WERI-Rb-1 (cell line): Measurements from ENCODE around the gene C10orf67.

ENCODE experiments used
- DNase-seq: peaks from one replicate; pipeline ENCODE4 v3.0.0-alpha.2; 2020
- H3K27ac ChIP-seq: fragments of 250-450 bp; sonication (Bioruptor Pico); 2 replicates; pipeline ENCODE4 v1.5.1; 2020; ENCODE audit warnings: mild to moderate bottlenecking, moderate library complexity
- H3K27me3 ChIP-seq: fragments of 250-450 bp; sonication (Bioruptor Pico); 2 replicates; pipeline ENCODE4 v1.5.1; 2021; ENCODE audit warnings: mild to moderate bottlenecking, low read depth, moderate library complexity; ENCODE audit not compliant: insufficient read depth, severe bottlenecking
- H3K36me3 ChIP-seq: fragments of 250-450 bp; sonication (Bioruptor Pico); 2 replicates; pipeline ENCODE4 v1.5.1; 2020; ENCODE audit warnings: mild to moderate bottlenecking, moderate library complexity
- H3K4me3 ChIP-seq: 2 replicates; pipeline ENCODE4 v1.5.1; 2011; ENCODE audit warnings: low read depth, mild to moderate bottlenecking, control low read depth, low read length
- H3K9me3 ChIP-seq: fragments of 250-450 bp; sonication (Bioruptor Pico); 2 replicates; pipeline ENCODE4 v1.5.1; 2021; ENCODE audit warnings: mild to moderate bottlenecking, moderate library complexity; ENCODE audit not compliant: severe bottlenecking
- CTCF ChIP-seq: IDR thresholded peaks from 2 replicates; pipeline ENCODE4 v1.5.1; 2011; ENCODE audit warnings: low read depth, mild to moderate bottlenecking, control low read depth, inconsistent platforms, low read length

The C10orf67 gene

DNA sequence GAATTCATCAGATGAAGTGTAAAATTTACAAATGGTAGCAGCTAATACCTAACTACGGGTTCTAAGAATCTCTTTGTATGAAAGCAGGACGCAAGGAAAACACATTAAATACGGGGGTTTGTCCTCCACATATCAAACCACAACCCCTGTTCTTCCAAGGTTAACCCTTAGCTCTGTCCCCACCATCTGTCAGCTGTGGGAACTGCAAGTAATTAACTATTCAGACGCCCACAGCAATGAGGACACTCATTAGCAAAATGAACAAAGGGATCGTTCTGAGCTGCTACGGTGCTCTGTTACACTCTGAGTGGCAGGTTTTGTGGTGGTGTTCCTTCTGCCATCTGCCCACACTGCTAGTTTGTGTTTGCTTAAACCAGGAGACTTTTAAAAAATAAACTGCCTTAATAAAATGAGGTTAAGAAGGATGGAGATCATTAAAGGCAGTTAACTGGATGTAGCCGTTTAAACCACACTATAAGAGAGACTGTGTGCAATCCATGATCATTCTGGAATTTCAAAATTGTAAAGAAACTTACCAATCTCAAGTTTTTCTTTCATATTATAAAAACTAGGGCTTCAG lies 51.4 kb downstream of the C10orf67 start:
- Histone ChIP-seq H3K36me3 (no peaks in the 10 kb centered on the region), H3K9me3 (no peaks in the 10 kb centered on the region), H3K27me3 (no peaks in the 10 kb centered on the region), H3K27ac (no peak overlapping the region), H3K4me3 (no peak overlapping the region)
- peak; percentile 54 for TF ChIP-seq CTCF
- DNase-seq: peak; percentile 44

DNA sequence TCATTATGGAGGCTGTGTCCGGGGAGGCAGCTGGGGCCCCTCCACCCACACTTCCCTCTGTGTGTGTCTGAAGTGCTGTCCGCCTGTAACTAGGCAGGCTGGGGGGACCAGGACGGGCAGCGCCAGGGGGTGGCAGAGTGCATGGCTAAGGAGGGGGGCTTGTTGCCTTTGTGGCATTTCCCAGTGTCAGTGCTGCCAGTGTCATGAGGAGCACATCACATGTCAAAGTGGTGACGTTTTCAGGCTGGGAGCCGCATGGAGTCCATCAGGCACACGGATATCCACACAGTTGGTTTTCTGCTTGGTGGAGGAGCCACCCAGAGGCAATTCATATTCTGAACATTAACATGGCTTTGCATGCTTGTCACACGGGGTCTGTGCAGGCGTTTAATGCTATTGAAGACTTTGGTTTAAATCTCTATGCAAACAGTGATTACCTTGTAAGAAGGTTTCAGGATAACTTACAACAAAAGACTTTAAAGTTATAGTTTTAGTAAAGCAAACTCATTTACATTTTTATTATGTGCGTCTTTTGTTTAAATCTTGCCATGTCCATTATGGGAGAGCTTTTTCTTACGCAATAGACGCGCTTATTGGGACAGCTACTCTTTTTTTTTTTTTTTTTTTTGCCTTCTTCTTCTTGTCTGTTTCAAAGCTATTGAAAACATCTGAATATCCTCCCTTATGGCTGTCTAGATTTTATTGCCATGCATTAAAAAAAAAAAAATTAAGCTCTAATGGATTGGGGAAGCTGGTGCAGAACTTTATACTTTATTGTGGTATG lies 52.9 kb downstream of the C10orf67 start:
- no peaks in the 10 kb centered on the region for H3K9me3 ChIP-seq
- no peak overlapping the region for H3K27ac ChIP-seq
- H3K36me3 ChIP-seq: no peaks in the 10 kb centered on the region
- H3K4me3 ChIP-seq: no peak overlapping the region
- no peaks in the 10 kb centered on the region for H3K27me3 ChIP-seq
- DNase-seq: no peak
- no peak for TF ChIP-seq CTCF

GRCh38 chr10:23284674-23285335 lies 59.8 kb downstream of the C10orf67 start:
- H3K9me3 ChIP-seq: no peaks in the 10 kb centered on the region
- no peak overlapping the region for H3K4me3 ChIP-seq

GRCh38 chr10:23284155-23284554 lies 60.4 kb downstream of the C10orf67 start:
- H3K9me3 ChIP-seq: no peaks in the 10 kb centered on the region
- DNase-seq: no peak
- H3K27me3 ChIP-seq: no peaks in the 10 kb centered on the region
- TF ChIP-seq CTCF: no peak
- H3K36me3 ChIP-seq: no peaks in the 10 kb centered on the region
- H3K4me3 ChIP-seq: no peak overlapping the region
- H3K27ac ChIP-seq: no peak overlapping the region

More at GRCh38 chr10:23284674-23285335, 59.8 kb downstream of the C10orf67 start:
- DNase-seq: no peak
- no peaks in the 10 kb centered on the region for H3K36me3 ChIP-seq
- H3K27me3 ChIP-seq: no peaks in the 10 kb centered on the region
- TF ChIP-seq CTCF: no peak
- no peak overlapping the region for H3K27ac ChIP-seq

DNA sequence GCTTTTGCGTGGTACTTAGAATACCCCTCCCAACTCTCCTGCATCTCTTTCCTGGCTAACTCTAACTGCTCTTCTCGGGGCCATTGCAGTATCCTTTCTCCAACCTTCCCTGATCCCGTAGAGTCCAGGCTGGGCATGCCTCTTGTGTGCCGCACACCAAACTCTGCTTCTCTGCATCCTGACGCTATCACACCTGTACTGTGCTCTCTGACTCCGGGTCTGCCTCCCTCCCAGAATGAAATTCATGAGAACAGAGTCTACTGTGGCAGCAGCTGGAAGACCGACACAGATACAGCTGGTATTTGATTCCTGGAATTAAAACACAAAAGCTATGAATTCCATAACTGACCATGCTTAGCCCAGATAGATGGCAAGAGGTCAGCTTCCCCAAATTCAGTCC lies 60.9 kb downstream of the C10orf67 start:
- no peaks in the 10 kb centered on the region for H3K36me3 ChIP-seq
- H3K27me3 ChIP-seq: no peaks in the 10 kb centered on the region
- H3K9me3 ChIP-seq: no peaks in the 10 kb centered on the region
- H3K27ac ChIP-seq: no peak overlapping the region
- no peak overlapping the region for H3K4me3 ChIP-seq
- no peak for DNase-seq
- no peak for TF ChIP-seq CTCF
